GM12865 (cell line): ENCODE data around the gene CBLL1.

ENCODE experiments used
- DNase-seq: peaks from one replicate; pipeline ENCODE4 v3.0.0; 2010; ENCODE audit warnings: low read depth
- H3K4me3 ChIP-seq: 2 replicates; pipeline ENCODE4 v1.5.1; 2011; ENCODE audit warnings: mild to moderate bottlenecking, low read depth, low read length, control low read depth
- TF ChIP-seq, protein P1 (sequence below): IDR thresholded peaks from 2 replicates; pipeline ENCODE4 v1.5.1; 2011; ENCODE audit warnings: low read length, control low read depth, low read depth, inconsistent platforms; ENCODE audit not compliant: insufficient read depth; ENCODE audit errors: missing control alignments

The CBLL1 gene

GRCh38 chr7:107773027-107773426, 29.1 kb downstream of the CBLL1 start:
- DNase-seq, result no peak
- no peak overlapping the region for H3K4me3 ChIP-seq
- TF ChIP-seq, protein P1, sequence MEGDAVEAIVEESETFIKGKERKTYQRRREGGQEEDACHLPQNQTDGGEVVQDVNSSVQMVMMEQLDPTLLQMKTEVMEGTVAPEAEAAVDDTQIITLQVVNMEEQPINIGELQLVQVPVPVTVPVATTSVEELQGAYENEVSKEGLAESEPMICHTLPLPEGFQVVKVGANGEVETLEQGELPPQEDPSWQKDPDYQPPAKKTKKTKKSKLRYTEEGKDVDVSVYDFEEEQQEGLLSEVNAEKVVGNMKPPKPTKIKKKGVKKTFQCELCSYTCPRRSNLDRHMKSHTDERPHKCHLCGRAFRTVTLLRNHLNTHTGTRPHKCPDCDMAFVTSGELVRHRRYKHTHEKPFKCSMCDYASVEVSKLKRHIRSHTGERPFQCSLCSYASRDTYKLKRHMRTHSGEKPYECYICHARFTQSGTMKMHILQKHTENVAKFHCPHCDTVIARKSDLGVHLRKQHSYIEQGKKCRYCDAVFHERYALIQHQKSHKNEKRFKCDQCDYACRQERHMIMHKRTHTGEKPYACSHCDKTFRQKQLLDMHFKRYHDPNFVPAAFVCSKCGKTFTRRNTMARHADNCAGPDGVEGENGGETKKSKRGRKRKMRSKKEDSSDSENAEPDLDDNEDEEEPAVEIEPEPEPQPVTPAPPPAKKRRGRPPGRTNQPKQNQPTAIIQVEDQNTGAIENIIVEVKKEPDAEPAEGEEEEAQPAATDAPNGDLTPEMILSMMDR, result no peak

- no peak for DNase-seq
- TF ChIP-seq, protein P1, result no peak
- no peak overlapping the region for H3K4me3 ChIP-seq
These were observed 33.8 kb downstream of the CBLL1 start for GRCh38 chr7:107777702-107778101.

GRCh38 chr7:107778283-107778682, 34.3 kb downstream of the CBLL1 start:
- DNase-seq, result no peak
- TF ChIP-seq, protein P1, result no peak
- no peak overlapping the region for H3K4me3 ChIP-seq

DNA sequence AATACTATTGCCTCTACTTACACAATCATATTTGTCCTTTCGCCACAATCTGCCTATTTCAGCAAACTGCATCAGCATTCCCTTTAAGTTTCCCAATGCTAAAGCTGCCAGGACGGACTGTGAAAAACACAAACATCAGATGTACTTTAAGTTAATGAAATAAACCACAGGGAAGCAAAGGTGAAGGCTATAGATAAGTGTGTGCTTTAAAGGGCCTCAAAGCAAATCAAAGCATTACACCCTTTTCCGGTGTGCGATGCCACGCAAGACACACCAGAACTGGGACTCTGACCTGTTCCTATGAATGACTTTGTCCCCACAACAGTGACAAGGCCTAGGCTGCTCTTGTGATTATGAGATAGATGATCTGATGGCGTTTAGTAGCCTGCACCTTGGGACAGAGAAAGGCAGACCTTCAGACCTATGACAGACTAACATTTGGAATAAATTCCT, 35.7 kb downstream of the CBLL1 start:
- H3K4me3 ChIP-seq, result no peak overlapping the region
- no peak for DNase-seq
- TF ChIP-seq, protein P1, result no peak

- no peak for DNase-seq
- TF ChIP-seq, protein P1, result no peak
- no peak overlapping the region for H3K4me3 ChIP-seq
These were observed 38.4 kb downstream of the CBLL1 start for GRCh38 chr7:107782374-107782773.

- TF ChIP-seq, protein P1, result no peak
- DNase-seq, result no peak
These were observed 39.7 kb downstream of the CBLL1 start for GRCh38 chr7:107783648-107784047.

GRCh38 chr7:107785170-107785569, 41.2 kb downstream of the CBLL1 start:
- no peak overlapping the region for H3K4me3 ChIP-seq
- TF ChIP-seq, protein P1, result no peak
- no peak for DNase-seq

More at GRCh38 chr7:107783648-107784047, 39.7 kb downstream of the CBLL1 start:
- H3K4me3 ChIP-seq, result no peak overlapping the region
